IMR-90 (cell line): ENCODE data around the gene PRRT2. TPM values are rescaled to one million over a fixed set of nuclear protein-coding genes. Genes with fewer than 3 reads are reported as not detected.
A peak's percentile ranks its signal among the peaks of the same experiment; 100 is the strongest.

Experiments
- ATAC-seq: fragments of 200-7000 bp; cut with Tn5 transposase; 2 replicates; pipeline ENCODE4 v1.9.1; 2020; ENCODE audit warnings: low read depth, mild to moderate bottlenecking, moderate library complexity
- BruUV-seq: library from RNA; stranded (reverse); fragments of 400-500 nt; replicated peaks from 2 replicates; lab custom pipeline; 2021; lab: Mats Ljungman, UMichigan
- CTCF ChIA-PET: fragments of 300-600 bp; formaldehyde crosslinking; extraction: SDS; loops from one replicate; lab custom pipeline; 2021; ENCODE audit warnings: antibody characterized with exemption; lab: Yijun Ruan, JAX
- POLR2A ChIA-PET: fragments of 300-600 bp; sonication (Branson Sonifier 250); formaldehyde crosslinking; loops from one replicate; lab custom pipeline; 2022; ENCODE audit warnings: antibody characterized with exemption; ENCODE audit not compliant: unreplicated experiment; lab: Charles Lee
- DNase-seq: peaks from one replicate; pipeline ENCODE4 v3.0.0; 2013
- H2AFZ ChIP-seq: replicated peaks from 2 replicates; pipeline ENCODE3; 2013; ENCODE audit warnings: low read length, mild to moderate bottlenecking; ENCODE audit not compliant: poor library complexity
- H2AK5ac ChIP-seq: 2 replicates; pipeline ENCODE4 v1.6.1; 2013; ENCODE audit warnings: low read depth, low read length, inconsistent platforms
- H2AK9ac ChIP-seq: replicated peaks from 2 replicates; pipeline ENCODE3; 2013; ENCODE audit warnings: mild to moderate bottlenecking, low read depth, low read length, moderate library complexity; ENCODE audit not compliant: poor library complexity
- H2BK120ac ChIP-seq: 2 replicates; pipeline ENCODE4 v1.6.1; 2013; ENCODE audit warnings: low read depth, low read length, inconsistent platforms
- H2BK15ac ChIP-seq: 3 replicates; pipeline ENCODE4 v1.6.1; 2013; ENCODE audit warnings: low read depth, low read length, inconsistent platforms
- H2BK20ac ChIP-seq: 2 replicates; pipeline ENCODE4 v1.6.1; 2013; ENCODE audit warnings: low read depth, mild to moderate bottlenecking, inconsistent platforms, low read length, moderate library complexity
- H2BK5ac ChIP-seq: 2 replicates; pipeline ENCODE4 v1.6.1; 2013; ENCODE audit warnings: mild to moderate bottlenecking, low read depth, low read length, inconsistent platforms; ENCODE audit not compliant: poor library complexity, severe bottlenecking
- H3K14ac ChIP-seq: replicated peaks from 2 replicates; pipeline ENCODE4 v1.6.1; 2013; ENCODE audit warnings: low read depth, low read length, inconsistent platforms
- H3K18ac ChIP-seq: 2 replicates; pipeline ENCODE4 v1.6.1; 2013; ENCODE audit warnings: low read depth, low read length, control low read depth
- H3K23ac ChIP-seq: 2 replicates; pipeline ENCODE4 v1.6.1; 2013; ENCODE audit warnings: low read depth, low read length, inconsistent platforms
- H3K27ac ChIP-seq: 2 replicates; pipeline ENCODE4 v1.5.1; 2013; ENCODE audit warnings: mild to moderate bottlenecking, control low read depth, low read length; ENCODE audit not compliant: insufficient read depth
- H3K27me3 ChIP-seq: 2 replicates; pipeline ENCODE4 v1.6.1; 2013; ENCODE audit warnings: low read length; ENCODE audit not compliant: control insufficient read depth, insufficient read depth
- H3K36me3 ChIP-seq: 2 replicates; pipeline ENCODE4 v1.6.1; 2013; ENCODE audit warnings: low read length, mixed read lengths; ENCODE audit not compliant: control insufficient read depth, insufficient read depth
- H3K4ac ChIP-seq: 2 replicates; pipeline ENCODE4 v1.6.1; 2013; ENCODE audit warnings: low read depth, low read length, inconsistent platforms
- H3K4me1 ChIP-seq: 2 replicates; pipeline ENCODE4 v1.6.1; 2013; ENCODE audit warnings: low read length, mixed read lengths; ENCODE audit not compliant: control insufficient read depth, insufficient read depth
- H3K4me2 ChIP-seq: 2 replicates; pipeline ENCODE4 v1.6.1; 2013; ENCODE audit warnings: low read depth, mild to moderate bottlenecking, control low read depth, low read length, moderate library complexity
- H3K4me3 ChIP-seq: 2 replicates; pipeline ENCODE4 v1.5.1; 2013; ENCODE audit warnings: low read depth, mild to moderate bottlenecking, control low read depth, low read length, moderate library complexity; ENCODE audit not compliant: insufficient read depth
- H3K56ac ChIP-seq: 2 replicates; pipeline ENCODE4 v1.6.1; 2013; ENCODE audit warnings: low read length, inconsistent platforms; ENCODE audit not compliant: insufficient read depth; ENCODE audit errors: extremely low read depth
- H3K79me1 ChIP-seq, 2 experiments: 2 replicates each; pipeline ENCODE4 v1.6.1; 2013; ENCODE audit warnings: low read length in 2 of 2, inconsistent platforms in 1 of 2, low read depth in 1 of 2
- H3K9ac ChIP-seq: 2 replicates; pipeline ENCODE4 v1.6.1; 2013; ENCODE audit warnings: low read depth, low read length, control low read depth
- H3K9me1 ChIP-seq: 2 replicates; pipeline ENCODE4 v1.6.1; 2013; ENCODE audit warnings: low read length, inconsistent platforms; ENCODE audit not compliant: insufficient read depth
- H3K9me3 ChIP-seq: 2 replicates; pipeline ENCODE4 v1.6.1; 2013; ENCODE audit warnings: low read length; ENCODE audit not compliant: control insufficient read depth, insufficient read depth
- H4K20me1 ChIP-seq: 2 replicates; pipeline ENCODE4 v1.6.1; 2013; ENCODE audit warnings: low read length, inconsistent platforms; ENCODE audit not compliant: insufficient read depth
- H4K5ac ChIP-seq: 2 replicates; pipeline ENCODE4 v1.6.1; 2013; ENCODE audit warnings: mild to moderate bottlenecking, low read depth, low read length, control low read depth
- H4K8ac ChIP-seq, 2 experiments: 2 replicates each; pipeline ENCODE4 v1.6.1; 2013; ENCODE audit warnings: low read depth in 2 of 2, low read length in 2 of 2, control low read depth in 1 of 2, inconsistent platforms in 1 of 2
- H4K91ac ChIP-seq: 2 replicates; pipeline ENCODE4 v1.6.1; 2013; ENCODE audit warnings: low read depth, low read length, inconsistent platforms; ENCODE audit not compliant: insufficient read depth
- FOS ChIP-seq: fragments of 150-350 bp; IDR thresholded peaks from 2 replicates; pipeline ENCODE4 v1.6.1; 2016; ENCODE audit warnings: low read depth, low read length
- MAZ ChIP-seq: IDR thresholded peaks from 2 replicates; pipeline ENCODE4 v1.6.1; 2012; ENCODE audit warnings: low read depth, mild to moderate bottlenecking, low read length, improper control_type of control experiment, moderate library complexity, borderline replicate concordance
- MXI1 ChIP-seq: IDR thresholded peaks from 2 replicates; pipeline ENCODE4 v1.6.1; 2012; ENCODE audit warnings: low read depth, mild to moderate bottlenecking, low read length, moderate library complexity, borderline replicate concordance
- NFE2L2 ChIP-seq: fragments of 150-350 bp; IDR thresholded peaks from 2 replicates; pipeline ENCODE4 v1.6.1; 2016; ENCODE audit warnings: low read depth, mild to moderate bottlenecking, low read length
- RFX5 ChIP-seq: IDR thresholded peaks from 2 replicates; pipeline ENCODE4 v1.8.0; 2012; ENCODE audit warnings: low read depth, mild to moderate bottlenecking, low read length, moderate library complexity
- WGBS, 2 experiments: methylation state at CpG; one replicate each; pipeline versions ENCODE4 v1.1.5 to v1.1.7; 2013; ENCODE audit warnings: missing lambda C conversion rate in 2 of 2; ENCODE audit not compliant: insufficient read length in 1 of 2; ENCODE audit errors: extremely low coverage in 2 of 2; 5-methylcytosine and 5-hydroxymethylcytosine counted together
- dilution Hi-C: fragments of 300-500 bp; cut with HindIII; formaldehyde crosslinking; loops from one replicate; pipeline ENCODE4 v1.14.3; 2018; ENCODE audit warnings: low sequenced_read_pairs; ENCODE audit not compliant: unreplicated experiment
- in situ Hi-C: fragments of 300-500 bp; cut with MboI; formaldehyde crosslinking; loops from 3 replicates; pipeline ENCODE4 v1.14.3; 2019; ENCODE audit warnings: low sequenced_read_pairs, inconsistent platforms, mixed read lengths
- intact Hi-C: fragments of 100-400 bp; cut with micrococcal nuclease; formaldehyde crosslinking; loops from 2 replicates; pipeline ENCODE4 v1.10.0; 2022
- polyA plus RNA-seq, 3 experiments: library from polyadenylated mRNA; depleted of rRNA; stranded (reverse); fragments of >200 nt; gene quantifications; 2 replicates each; pipeline ENCODE4 v1.2.3, GENCODE V29; 2012; ENCODE audit warnings: low replicate concordance in 1 of 3
- total RNA-seq: library from RNA; depleted of rRNA; stranded (reverse); fragments of >200 nt; gene quantifications from 2 replicates; pipeline ENCODE4 v1.2.3, GENCODE V29; 2012
- TF ChIP-seq, protein P1 (sequence below): fragments of 150-350 bp; IDR thresholded peaks from 2 replicates; pipeline ENCODE4 v1.6.1; 2017; ENCODE audit warnings: mild to moderate bottlenecking, antibody characterized with exemption, low read length, low read depth

The PRRT2 gene
- total and polyA plus RNA-seq, 2 of the 4 experiments (the other 2 are of a cell fraction), result 0.90 to 10.5 TPM

GRCh38 chr16:29809850-29810698 lies 1.9 kb upstream of the PRRT2 start:
- Histone ChIP-seq H3K27ac (peak overlapping the region; percentile 16; the same call in 1 of the 2 replicates), H4K8ac (no peak overlapping the region), H3K4ac (no peak overlapping the region; the same call in none of the 2 replicates), H3K9ac (no peak overlapping the region), H3K23ac (peak overlapping the region; percentile 73; the same call in 1 of the 2 replicates), H3K56ac (no peak overlapping the region), H3K27me3 (no peaks in the 10 kb centered on the region), H3K9me1 (peaks cover 11% of the 10 kb centered on the region), H3K79me1 (peaks cover 8 to 47% of the 10 kb centered on the region in 2 experiments; a peak in 3 of 4 replicates), H2AFZ (no peak overlapping the region), H3K4me2 (no peak overlapping the region), H4K5ac (no peak overlapping the region), H3K4me1 (peaks cover 24% of the 10 kb centered on the region), H3K9me3 (no peaks in the 10 kb centered on the region), H3K14ac (no peak overlapping the region), H2BK120ac (no peak overlapping the region), H4K91ac (no peak overlapping the region; the same call in 1 of the 2 replicates), H2BK5ac (no peak overlapping the region), H2BK15ac (no peak overlapping the region), H2AK9ac (peak overlapping the region; percentile 42), H2AK5ac (peak overlapping the region; percentile 79; the same call in 1 of the 2 replicates), H2BK20ac (no peak overlapping the region), H3K18ac (no peak overlapping the region), H3K4me3 (no peak overlapping the region), H4K20me1 (peaks cover 30% of the 10 kb centered on the region), H3K36me3 (peaks cover 12% of the 10 kb centered on the region)
- ATAC-seq (no peak), DNase-seq (no peak)
- WGBS, 2 experiments, result 14% methylated on average over 1 of the region's 23 CpGs; no CpG with 5 or more reads in 1 of the 2 experiments
- intact Hi-C loops (no loop called here), dilution Hi-C loops (no loop called here), in situ Hi-C loops (no loop called here)
- BruUV-seq, result no TSS peak
- ChIA-PET CTCF (no interaction called here), POLR2A (interaction anchor here (0.7 kb wide), 1 partner anchor 18 kb away, joined by 6 read pairs; no protein-coding TSS in a partner anchor)
- TF ChIP-seq RFX5 (no peak), MAZ (0 out of 2 replicates have a peak, but pooled peaks have one; percentile 24), MXI1 (no peak), FOS (no peak), NFE2L2 (no peak)
- TF ChIP-seq, protein P1, sequence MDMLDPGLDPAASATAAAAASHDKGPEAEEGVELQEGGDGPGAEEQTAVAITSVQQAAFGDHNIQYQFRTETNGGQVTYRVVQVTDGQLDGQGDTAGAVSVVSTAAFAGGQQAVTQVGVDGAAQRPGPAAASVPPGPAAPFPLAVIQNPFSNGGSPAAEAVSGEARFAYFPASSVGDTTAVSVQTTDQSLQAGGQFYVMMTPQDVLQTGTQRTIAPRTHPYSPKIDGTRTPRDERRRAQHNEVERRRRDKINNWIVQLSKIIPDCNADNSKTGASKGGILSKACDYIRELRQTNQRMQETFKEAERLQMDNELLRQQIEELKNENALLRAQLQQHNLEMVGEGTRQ, result no peak
